ENCODE data around the gene HNF1A.

The HNF1A gene

DNA sequence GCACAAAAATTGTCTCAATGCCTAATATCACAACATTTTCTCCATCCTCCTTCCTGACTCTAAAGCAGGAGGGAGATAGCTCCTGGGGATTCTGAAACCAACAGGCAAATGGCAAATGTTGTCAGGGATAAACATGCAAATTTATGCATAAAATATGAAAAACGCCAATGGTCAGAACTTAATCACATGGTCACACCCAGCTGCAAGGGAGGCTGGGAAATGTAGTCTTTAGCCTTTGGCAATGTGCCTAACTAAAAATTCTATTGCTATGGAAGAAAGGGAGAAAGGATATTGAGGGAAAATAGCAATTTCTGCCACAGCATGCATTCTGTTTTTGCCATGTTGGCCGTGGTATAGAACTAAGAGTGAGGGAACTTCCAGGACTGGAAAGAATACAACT is 72.4 kb downstream of the HNF1A start:
- no peak for DNase-seq (ENCODE audit: low read depth)

Data from T follicular helper cell (primary cell).